Hindlimb muscle (tissue), 1 donor: ENCODE data around the gene OR4A15. TPM values are rescaled to one million over a fixed set of nuclear protein-coding genes. Genes with fewer than 3 reads are reported as not detected.

Experiments used
- DNase-seq: peaks from one replicate; pipeline ENCODE4 v3.0.0-alpha.2; 2013
- polyA plus RNA-seq: library from polyadenylated mRNA; unstranded; fragments of 120-200 nt; gene quantifications from one replicate; pipeline ENCODE4 v1.2.1, GENCODE V29; 2013; ENCODE audit not compliant: insufficient read length

OR4A15 gene
- polyA plus RNA-seq, result not detected

DNA sequence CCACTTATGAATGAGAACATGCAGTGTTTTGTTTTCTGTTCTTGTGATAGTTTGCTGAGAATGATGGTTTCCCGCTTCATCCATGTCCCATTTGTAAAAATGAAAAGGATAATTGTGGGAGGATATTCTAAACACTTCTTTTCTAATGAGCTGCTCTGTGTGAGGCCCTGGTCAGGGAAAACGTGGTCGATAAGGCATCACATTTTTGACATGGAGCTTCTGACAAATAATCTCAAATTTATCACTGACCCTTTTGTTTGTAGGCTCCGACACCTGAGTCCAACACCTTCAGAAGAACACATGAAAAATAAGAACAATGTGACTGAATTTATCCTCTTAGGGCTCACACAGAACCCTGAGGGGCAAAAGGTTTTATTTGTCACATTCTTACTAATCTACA, at the start of gene OR4A15:
Gene OR4A15 (plus strand): TSS at position 301 of the 400 bp plus-strand sequence. CDS start 0 bp downstream, at position 301.
- no peak for DNase-seq

GRCh38 chr11:55324500-55324899, 43.3 kb upstream of the OR4A15 start:
- DNase-seq, result no peak

- DNase-seq, result no peak
These were observed 24.9 kb upstream of the OR4A15 start, which contains the start of gene OR4A16 for GRCh38 chr11:55342901-55343300. Gene OR4A16, plus strand, starts transcription at chr11:55343201. Its CDS starts 0 bp downstream, at chr11:55343201.

DNA sequence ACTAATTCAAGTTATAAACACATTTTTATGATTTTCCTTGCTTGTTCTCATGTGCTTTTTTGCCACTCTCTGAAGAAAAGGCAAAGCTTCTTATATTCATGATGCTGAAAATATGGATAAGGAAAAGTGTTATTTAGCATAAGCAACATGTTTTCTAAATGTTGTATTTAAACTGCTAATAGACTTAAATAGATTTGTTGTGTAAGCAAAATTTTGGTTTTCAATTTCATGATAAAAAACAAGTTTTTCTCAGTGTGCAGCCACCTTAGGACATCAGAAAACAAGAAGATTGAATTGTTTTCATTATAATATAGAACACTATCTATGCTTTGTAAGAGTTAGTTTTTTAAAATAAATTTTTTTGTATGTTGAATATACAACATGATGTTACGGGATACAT, 22.5 kb upstream of the OR4A15 start:
- DNase-seq, result no peak

GRCh38 chr11:55349032-55349431, 18.7 kb upstream of the OR4A15 start:
- DNase-seq, result no peak

DNA sequence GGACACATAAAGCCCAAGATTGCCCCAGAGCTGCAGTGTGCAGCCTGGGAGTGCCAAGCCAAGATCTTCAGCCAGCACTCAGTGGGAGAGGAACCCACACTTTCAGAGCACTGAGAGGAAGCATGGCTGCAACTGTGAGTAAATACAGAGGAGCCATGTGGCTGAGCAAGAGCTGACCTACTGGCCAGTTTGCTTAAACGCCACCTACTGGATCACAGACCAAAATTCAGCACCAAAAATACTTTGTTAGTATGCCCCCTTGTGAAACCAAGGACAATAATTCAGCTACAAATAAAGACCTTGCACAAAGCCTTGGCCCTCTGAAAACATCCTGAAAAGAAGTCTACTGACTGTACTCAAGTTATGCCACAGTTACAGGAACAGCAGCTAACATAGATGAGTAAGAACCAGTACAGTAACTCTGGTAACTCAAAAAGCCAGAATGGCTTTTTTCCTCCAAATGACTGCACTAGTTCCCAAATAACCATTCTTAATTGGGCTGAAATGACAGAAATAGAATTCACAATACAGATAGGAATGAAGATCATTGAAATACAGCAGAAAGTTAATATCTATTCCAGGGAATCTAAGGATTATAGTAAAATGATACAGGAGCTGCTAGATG, 10.1 kb upstream of the OR4A15 start:
- DNase-seq, result no peak

DNA sequence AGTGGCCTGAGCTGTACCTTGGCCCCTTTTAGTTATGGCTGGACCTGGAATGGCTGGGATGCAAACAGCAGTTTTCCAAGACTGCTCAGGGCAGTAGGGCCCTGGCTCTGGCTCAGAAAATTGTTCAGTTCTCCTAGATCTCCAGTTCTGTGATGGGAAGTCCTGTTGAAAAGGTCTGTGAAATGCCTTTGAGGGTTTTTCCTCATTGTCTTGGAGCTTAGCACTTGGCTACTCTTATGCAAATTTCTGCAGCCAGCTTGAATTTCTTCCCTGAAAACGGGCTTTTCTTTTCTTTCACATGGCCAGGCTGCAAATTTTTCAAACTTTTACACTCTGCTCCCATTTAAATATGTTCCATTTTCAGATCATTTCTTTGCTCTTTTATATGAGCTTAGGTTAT, 33.2 kb downstream of the OR4A15 start:
- no peak for DNase-seq

Other genes starting within 250 kb of the OR4A15 start
- not detected for gene TRIM48, start 105.8 kb upstream of the OR4A15 start, polyA plus RNA-seq
- not detected for gene OR4A16, start 24.8 kb upstream of the OR4A15 start, polyA plus RNA-seq
- gene OR4C15, start 186.5 kb downstream of the OR4A15 start, polyA plus RNA-seq, result not detected
- gene OR4C16, start 204.2 kb downstream of the OR4A15 start, polyA plus RNA-seq, result not detected
- not detected for gene OR4C11, start 239.7 kb downstream of the OR4A15 start, polyA plus RNA-seq